Osteocyte (in vitro differentiated cells): Measurements from ENCODE around the gene PRKACA. TPM values are rescaled to one million over a fixed set of nuclear protein-coding genes. Genes with fewer than 3 reads are reported as not detected.

Experiments
- DNase-seq: peaks from one replicate; pipeline ENCODE4 v3.0.0; 2021; ENCODE audit warnings: mixed read lengths; ENCODE audit not compliant: unreplicated experiment; ENCODE audit errors: extremely low spot score
- H3K27ac Mint-ChIP-seq: one replicate; pipeline ENCODE4 v1.8.0; 2021; ENCODE audit warnings: mild to moderate bottlenecking, mixed read lengths; ENCODE audit not compliant: unreplicated experiment
- H3K27me3 Mint-ChIP-seq: one replicate; pipeline ENCODE4 v1.8.0; 2021; ENCODE audit warnings: mixed read lengths; ENCODE audit not compliant: unreplicated experiment
- H3K36me3 Mint-ChIP-seq: one replicate; pipeline ENCODE4 v1.8.0; 2021; ENCODE audit warnings: mixed read lengths; ENCODE audit not compliant: unreplicated experiment
- H3K4me1 Mint-ChIP-seq: one replicate; pipeline ENCODE4 v1.8.0; 2021; ENCODE audit warnings: mixed read lengths; ENCODE audit not compliant: unreplicated experiment
- H3K4me3 Mint-ChIP-seq: one replicate; pipeline ENCODE4 v1.8.0; 2021; ENCODE audit warnings: mild to moderate bottlenecking, moderate library complexity, mixed read lengths; ENCODE audit not compliant: unreplicated experiment
- H3K9me3 Mint-ChIP-seq: one replicate; pipeline ENCODE4 v1.8.0; 2021; ENCODE audit warnings: mixed read lengths; ENCODE audit not compliant: unreplicated experiment
- total RNA-seq: library from RNA; stranded (reverse); gene quantifications from 2 replicates; pipeline ENCODE4 v1.2.1, GENCODE V29; 2021
- TF ChIP-seq, protein P1 (sequence below): fragments of 200-600 bp; sonication (generic); IDR thresholded peaks from 2 replicates; pipeline ENCODE4 v1.5.0; 2021; ENCODE audit warnings: antibody characterized with exemption, mild to moderate bottlenecking, moderate library complexity

The PRKACA gene
- total RNA-seq, 1 donor from 2014 or later = 115 TPM

DNA sequence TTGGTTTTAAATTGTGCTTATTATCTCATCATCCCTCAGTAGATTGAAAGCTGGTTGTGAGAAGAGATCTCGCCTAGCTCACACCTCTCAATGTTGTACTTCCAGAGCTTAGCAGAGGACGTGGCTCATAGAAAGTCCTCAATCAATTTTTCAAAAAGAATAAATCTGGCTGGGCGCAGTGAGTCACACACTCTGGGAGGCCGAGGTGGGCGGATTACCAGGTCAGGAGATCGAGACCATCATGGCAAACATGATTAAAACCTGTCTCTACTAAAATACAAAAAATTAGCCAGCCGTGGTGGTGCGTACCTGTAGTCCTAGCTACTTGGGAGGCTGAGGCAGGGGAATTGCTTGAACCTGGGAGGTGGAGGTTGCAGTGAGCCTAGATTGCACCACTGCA lies 23.5 kb upstream of the PRKACA start:
- Mint-ChIP-seq H3K9me3 (no peaks in the 10 kb centered on the region), H3K27me3 (no peaks in the 10 kb centered on the region), H3K36me3 (no peaks in the 10 kb centered on the region), H3K4me3 (no peak overlapping the region), H3K4me1 (peaks cover 37% of the 10 kb centered on the region), H3K27ac (no peak overlapping the region)
- no peak for DNase-seq
- TF ChIP-seq, protein P1, sequence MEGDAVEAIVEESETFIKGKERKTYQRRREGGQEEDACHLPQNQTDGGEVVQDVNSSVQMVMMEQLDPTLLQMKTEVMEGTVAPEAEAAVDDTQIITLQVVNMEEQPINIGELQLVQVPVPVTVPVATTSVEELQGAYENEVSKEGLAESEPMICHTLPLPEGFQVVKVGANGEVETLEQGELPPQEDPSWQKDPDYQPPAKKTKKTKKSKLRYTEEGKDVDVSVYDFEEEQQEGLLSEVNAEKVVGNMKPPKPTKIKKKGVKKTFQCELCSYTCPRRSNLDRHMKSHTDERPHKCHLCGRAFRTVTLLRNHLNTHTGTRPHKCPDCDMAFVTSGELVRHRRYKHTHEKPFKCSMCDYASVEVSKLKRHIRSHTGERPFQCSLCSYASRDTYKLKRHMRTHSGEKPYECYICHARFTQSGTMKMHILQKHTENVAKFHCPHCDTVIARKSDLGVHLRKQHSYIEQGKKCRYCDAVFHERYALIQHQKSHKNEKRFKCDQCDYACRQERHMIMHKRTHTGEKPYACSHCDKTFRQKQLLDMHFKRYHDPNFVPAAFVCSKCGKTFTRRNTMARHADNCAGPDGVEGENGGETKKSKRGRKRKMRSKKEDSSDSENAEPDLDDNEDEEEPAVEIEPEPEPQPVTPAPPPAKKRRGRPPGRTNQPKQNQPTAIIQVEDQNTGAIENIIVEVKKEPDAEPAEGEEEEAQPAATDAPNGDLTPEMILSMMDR = no peak

DNA sequence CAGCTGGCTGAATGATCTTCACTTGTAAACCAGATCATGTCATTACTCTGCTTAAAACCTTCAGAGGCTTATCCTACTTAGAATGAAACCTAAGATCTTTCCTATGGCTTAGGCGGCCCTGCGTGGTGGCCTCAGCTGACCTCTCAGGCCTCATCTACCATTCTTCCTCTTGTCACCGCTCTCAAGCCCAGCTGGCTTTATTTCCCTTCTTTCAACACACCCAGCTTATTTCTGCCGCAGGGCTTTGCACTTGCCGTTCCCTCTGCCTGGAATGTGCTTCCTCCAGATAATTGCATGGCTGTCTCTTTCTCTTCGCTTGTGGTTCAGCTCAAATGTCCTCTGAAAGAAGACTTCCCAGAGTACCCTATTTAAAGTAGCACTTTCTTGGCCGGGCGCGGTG lies 22.4 kb upstream of the PRKACA start:
- H3K4me1 Mint-ChIP-seq = peaks cover 39% of the 10 kb centered on the region
- TF ChIP-seq, protein P1 = no peak
- peak overlapping the region; percentile 93 for H3K27ac Mint-ChIP-seq
- H3K4me3 Mint-ChIP-seq = peak overlapping the region; percentile 53
- no peaks in the 10 kb centered on the region for H3K9me3 Mint-ChIP-seq
- no peaks in the 10 kb centered on the region for H3K27me3 Mint-ChIP-seq
- H3K36me3 Mint-ChIP-seq = no peaks in the 10 kb centered on the region
- no peak for DNase-seq

DNA sequence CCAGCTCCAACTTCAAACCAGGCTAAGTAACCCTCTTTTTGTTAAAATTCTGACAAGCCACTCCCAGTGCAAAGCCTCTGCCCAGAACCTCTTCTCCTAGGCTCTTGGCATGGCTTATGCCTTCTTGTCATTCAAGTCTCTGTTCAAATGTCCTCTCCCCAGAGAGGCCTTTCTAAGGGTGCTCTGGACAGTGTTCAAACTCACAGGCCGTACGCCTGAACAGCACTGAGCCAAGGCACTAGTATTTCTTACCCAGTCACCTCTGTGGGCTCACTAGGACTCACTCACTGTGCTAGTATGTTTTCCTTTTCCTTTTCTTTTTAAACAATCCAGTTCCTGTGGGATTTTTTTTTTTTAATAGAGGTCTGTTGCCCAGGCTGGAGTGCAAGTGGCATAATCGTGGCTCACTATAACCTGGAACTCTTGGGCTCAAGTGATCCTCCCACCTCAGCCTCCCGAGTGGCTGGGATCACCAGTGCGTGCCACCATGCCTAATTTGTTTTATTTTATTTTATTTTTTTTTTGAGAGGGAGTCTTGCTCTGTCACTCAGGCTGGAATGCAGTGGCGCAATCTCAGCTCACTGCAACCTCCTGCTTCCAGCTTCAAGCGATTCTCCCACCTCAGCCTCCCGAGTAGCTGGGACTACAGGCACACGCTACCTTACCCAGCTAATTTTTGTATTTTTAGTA lies 21.2 kb upstream of the PRKACA start:
- peaks cover 44% of the 10 kb centered on the region for H3K4me1 Mint-ChIP-seq
- no peaks in the 10 kb centered on the region for H3K27me3 Mint-ChIP-seq
- H3K36me3 Mint-ChIP-seq = no peaks in the 10 kb centered on the region
- H3K9me3 Mint-ChIP-seq = no peaks in the 10 kb centered on the region
- H3K4me3 Mint-ChIP-seq = peak overlapping the region; percentile 62
- peak overlapping the region; percentile 93 for H3K27ac Mint-ChIP-seq
- TF ChIP-seq, protein P1 = no peak
- DNase-seq = no peak

GRCh38 chr19:14136509-14137281 lies 19.1 kb upstream of the PRKACA start, which contains the start of gene ASF1B:
TSS of gene ASF1B (minus strand) at chr19:14136589. CDS start at chr19:14136456, 133 bp downstream.
- H3K4me1 Mint-ChIP-seq = peaks cover 44% of the 10 kb centered on the region
- peak within 1 kb of the TSS; percentile 85 for H3K4me3 Mint-ChIP-seq
- H3K27ac Mint-ChIP-seq = peak within 1 kb of the TSS; percentile 93
- H3K36me3 Mint-ChIP-seq = no peaks in the 10 kb centered on the region
- no peaks in the 10 kb centered on the region for H3K27me3 Mint-ChIP-seq
- TF ChIP-seq, protein P1 = peak; percentile 69
- peak; percentile 100 for DNase-seq
- H3K9me3 Mint-ChIP-seq = no peaks in the 10 kb centered on the region

DNA sequence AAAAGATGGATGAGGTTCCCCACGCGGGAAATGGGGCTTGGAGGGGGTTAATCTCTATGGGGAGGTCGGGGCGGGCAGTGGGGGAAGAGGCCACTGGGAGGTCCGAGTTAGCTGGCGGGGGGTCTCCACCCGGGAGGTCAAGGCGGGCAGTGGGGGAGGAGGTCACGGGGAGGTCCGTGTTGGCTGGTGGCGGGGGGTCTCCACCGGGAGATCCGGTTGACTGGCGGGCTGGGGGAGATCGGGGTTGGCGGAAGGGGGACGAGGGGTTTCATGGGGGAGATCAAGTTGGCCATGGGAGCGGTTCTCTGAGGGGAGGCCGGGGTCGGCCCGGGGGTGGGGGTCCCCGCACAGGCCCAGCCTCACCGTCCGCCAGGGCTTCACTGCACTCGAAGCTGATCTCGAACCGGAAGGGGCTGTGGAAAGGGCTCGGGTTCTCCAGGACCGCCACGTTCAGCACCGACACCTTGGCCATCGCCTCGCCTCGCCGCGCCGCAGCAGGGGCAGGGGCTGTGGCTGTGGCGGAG lies 18.5 kb upstream of the PRKACA start:
- H3K4me1 Mint-ChIP-seq = peaks cover 44% of the 10 kb centered on the region
- no peaks in the 10 kb centered on the region for H3K27me3 Mint-ChIP-seq
- H3K36me3 Mint-ChIP-seq = no peaks in the 10 kb centered on the region
- TF ChIP-seq, protein P1 = no peak
- no peak for DNase-seq
- peak overlapping the region; percentile 85 for H3K4me3 Mint-ChIP-seq
- H3K9me3 Mint-ChIP-seq = no peaks in the 10 kb centered on the region
- no peak overlapping the region for H3K27ac Mint-ChIP-seq
